Muscle of leg (tissue), 11 donors: ENCODE data around the gene TAX1BP1. TPM values are rescaled to one million over a fixed set of nuclear protein-coding genes. Genes with fewer than 3 reads are reported as not detected.

ENCODE experiments used
- DNase-seq: peaks from one replicate; pipeline ENCODE4 v3.0.0; 2013
- H3K27ac ChIP-seq: one replicate; pipeline ENCODE4 v1.5.1; 2013; ENCODE audit warnings: mild to moderate bottlenecking, low read length, control low read depth
- H3K27me3 ChIP-seq: one replicate; pipeline ENCODE4 v1.6.1; 2013; ENCODE audit warnings: low read length; ENCODE audit not compliant: control insufficient read depth, insufficient read depth
- H3K36me3 ChIP-seq: one replicate; pipeline ENCODE4 v1.6.1; 2013; ENCODE audit warnings: low read length; ENCODE audit not compliant: control insufficient read depth, insufficient read depth
- H3K4me1 ChIP-seq: one replicate; pipeline ENCODE4 v1.6.1; 2013; ENCODE audit warnings: low read length; ENCODE audit not compliant: control insufficient read depth, insufficient read depth
- H3K4me3 ChIP-seq: one replicate; pipeline ENCODE4 v1.5.1; 2013; ENCODE audit warnings: low read length, control low read depth
- H3K9me3 ChIP-seq: replicated peaks from 2 replicates; pipeline ENCODE4 v1.6.1; 2013; ENCODE audit warnings: low read depth, low read length; ENCODE audit not compliant: control insufficient read depth
- WGBS: methylation state at CpG from one replicate; pipeline ENCODE4 v1.1.5; 2013; ENCODE audit warnings: missing lambda C conversion rate; ENCODE audit not compliant: insufficient coverage; 5-methylcytosine and 5-hydroxymethylcytosine counted together
- polyA plus RNA-seq, 8 donors: library from polyadenylated mRNA; unstranded; fragments of 120-200 nt; gene quantifications; one replicate each; pipeline versions ENCODE4 v1.2.1 to v1.2.3, GENCODE V29; 2013; ENCODE audit warnings: inconsistent platforms in 1 of 8, low replicate concordance in 1 of 8; ENCODE audit not compliant: insufficient read length in 8 of 8, insufficient read depth in 1 of 8
- total RNA-seq: library from RNA; stranded (reverse); fragments of 120-200 nt; gene quantifications from one replicate; pipeline ENCODE4 v1.2.4, GENCODE V29; 2013

TAX1BP1 gene
- total and polyA plus RNA-seq, 9 donors: 43.6 to 62.4 (median 55.2) TPM

DNA sequence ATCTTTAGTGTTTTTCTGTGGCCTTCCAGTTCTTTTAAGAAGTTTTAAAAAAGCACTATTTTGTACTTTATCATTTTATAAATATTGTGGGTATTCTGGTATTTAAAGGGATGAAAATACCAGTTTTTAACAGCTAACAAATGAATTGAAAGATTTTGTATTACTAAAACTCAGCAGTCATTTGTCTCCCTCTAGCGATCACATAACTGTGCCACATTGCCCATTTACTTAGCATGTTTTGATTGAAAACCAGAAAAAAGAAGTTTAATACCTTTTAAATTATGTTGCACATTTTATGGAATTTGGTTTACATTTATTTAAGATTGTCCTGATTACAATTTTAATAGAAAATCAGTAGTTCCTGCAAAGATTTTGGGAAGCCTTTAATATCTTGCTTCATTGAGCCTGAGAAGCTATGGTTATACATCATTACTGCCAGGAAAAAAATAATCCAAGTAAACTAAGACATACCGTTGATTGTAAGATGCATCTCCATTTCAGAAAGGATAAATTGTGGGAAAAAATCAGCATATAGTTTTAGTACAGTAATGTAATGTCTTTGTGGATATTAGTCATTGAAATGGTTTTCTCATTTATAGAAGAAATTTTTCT is 34.9 kb downstream of the TAX1BP1 start:
- no peak overlapping the region for H3K27ac ChIP-seq
- DNase-seq: peak; percentile 39

DNA sequence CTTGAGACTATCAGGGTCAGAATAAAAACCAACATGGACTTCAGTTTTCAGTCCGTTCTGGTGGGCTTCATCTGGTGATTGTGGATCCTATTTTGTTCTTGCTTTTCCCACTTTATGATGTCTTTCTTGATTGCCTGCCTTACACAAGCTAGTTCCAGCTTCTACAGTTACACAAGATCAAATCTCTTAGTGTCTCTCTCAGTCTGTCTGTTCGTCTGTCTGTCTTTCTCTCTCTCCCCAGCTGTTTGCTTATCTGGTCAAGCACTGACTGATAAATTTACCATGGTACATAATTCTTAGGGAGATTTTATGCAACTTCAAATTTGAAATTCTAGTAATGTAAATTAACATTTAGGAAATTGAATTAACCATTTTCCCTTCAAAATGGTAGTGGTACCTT is 35.8 kb downstream of the TAX1BP1 start:
- Histone ChIP-seq H3K36me3 (peaks cover 5% of the 10 kb centered on the region), H3K4me3 (no peak overlapping the region), H3K27ac (no peak overlapping the region), H3K4me1 (no peaks in the 10 kb centered on the region), H3K9me3 (no peaks in the 10 kb centered on the region), H3K27me3 (no peaks in the 10 kb centered on the region)
- WGBS: no CpG with 5 or more reads among the region's 2 CpGs
- DNase-seq: no peak

More for the DNA sequence above, 34.9 kb downstream of the TAX1BP1 start:
- WGBS: no CpG with 5 or more reads among the region's 2 CpGs
- no peaks in the 10 kb centered on the region for H3K9me3 ChIP-seq
- no peaks in the 10 kb centered on the region for H3K27me3 ChIP-seq
- no peaks in the 10 kb centered on the region for H3K4me1 ChIP-seq
- peaks cover 5% of the 10 kb centered on the region for H3K36me3 ChIP-seq
- no peak overlapping the region for H3K4me3 ChIP-seq

DNA sequence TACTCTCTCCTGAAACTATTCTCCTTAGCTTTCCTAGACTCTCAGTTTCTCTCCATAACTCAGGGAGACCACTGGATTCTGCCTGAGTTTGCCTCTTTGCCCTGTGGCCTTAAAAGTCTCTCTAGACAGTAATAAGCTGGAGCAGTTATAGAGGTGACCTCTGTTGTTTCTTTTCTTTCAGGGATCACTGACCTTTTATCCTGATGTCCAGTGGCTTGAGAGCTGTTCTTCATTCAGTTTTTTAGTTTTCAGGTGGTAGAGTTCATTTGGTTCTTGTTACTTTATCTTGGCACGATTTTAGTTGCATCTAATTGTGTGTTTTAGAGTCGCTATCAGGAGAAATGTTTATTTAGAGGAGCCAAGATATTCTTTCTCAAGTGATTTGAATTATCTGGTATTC is 37.7 kb downstream of the TAX1BP1 start:
- DNase-seq: no peak

DNA sequence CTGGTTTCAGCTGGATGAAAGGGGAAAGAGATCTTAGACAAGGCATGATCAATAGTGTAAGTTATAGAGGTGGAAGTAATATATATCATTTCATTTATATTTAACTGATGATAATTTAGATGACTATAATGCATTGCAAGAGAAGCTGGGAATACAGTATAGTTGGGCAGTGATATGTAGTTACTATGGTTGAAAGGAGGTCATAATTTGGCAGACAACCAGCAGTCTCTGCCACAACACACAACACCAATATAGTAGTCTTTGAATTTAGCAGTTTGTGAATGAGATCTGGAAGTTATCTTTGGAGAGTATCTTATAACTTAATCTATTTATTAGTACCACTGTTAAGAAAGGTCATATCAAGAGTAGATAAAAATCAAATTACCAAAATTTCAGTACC is 39.9 kb downstream of the TAX1BP1 start:
- no peak overlapping the region for H3K27ac ChIP-seq
- H3K9me3 ChIP-seq: no peaks in the 10 kb centered on the region
- no peaks in the 10 kb centered on the region for H3K27me3 ChIP-seq
- no peaks in the 10 kb centered on the region for H3K36me3 ChIP-seq
- DNase-seq: no peak
- no peak overlapping the region for H3K4me3 ChIP-seq
- H3K4me1 ChIP-seq: no peaks in the 10 kb centered on the region

More for the DNA sequence above, 37.7 kb downstream of the TAX1BP1 start:
- H3K4me1 ChIP-seq: no peaks in the 10 kb centered on the region
- no peak overlapping the region for H3K4me3 ChIP-seq
- H3K27me3 ChIP-seq: no peaks in the 10 kb centered on the region
- H3K36me3 ChIP-seq: no peaks in the 10 kb centered on the region
- 79% methylated on average over 2 of the region's 2 CpGs for WGBS
- H3K27ac ChIP-seq: no peak overlapping the region
- no peaks in the 10 kb centered on the region for H3K9me3 ChIP-seq

GRCh38 chr7:27781188-27781587 is 41.2 kb downstream of the TAX1BP1 start:
- no CpG with 5 or more reads among the region's 2 CpGs for WGBS
- Histone ChIP-seq H3K9me3 (no peaks in the 10 kb centered on the region), H3K4me1 (no peaks in the 10 kb centered on the region), H3K27ac (no peak overlapping the region), H3K4me3 (no peak overlapping the region), H3K27me3 (no peaks in the 10 kb centered on the region), H3K36me3 (peaks cover 4% of the 10 kb centered on the region)
- no peak for DNase-seq

GRCh38 chr7:27782849-27783248 is 42.9 kb downstream of the TAX1BP1 start:
- no peak overlapping the region for H3K4me3 ChIP-seq
- WGBS: no CpG with 5 or more reads among the region's 2 CpGs
- no peak overlapping the region for H3K27ac ChIP-seq
- H3K27me3 ChIP-seq: no peaks in the 10 kb centered on the region
- DNase-seq: peak; percentile 7
- no peaks in the 10 kb centered on the region for H3K9me3 ChIP-seq
- H3K4me1 ChIP-seq: no peaks in the 10 kb centered on the region
- peaks cover 4% of the 10 kb centered on the region for H3K36me3 ChIP-seq

GRCh38 chr7:27784399-27785053 is 44.6 kb downstream of the TAX1BP1 start:
- 58% methylated on average over 2 of the region's 6 CpGs for WGBS

DNA sequence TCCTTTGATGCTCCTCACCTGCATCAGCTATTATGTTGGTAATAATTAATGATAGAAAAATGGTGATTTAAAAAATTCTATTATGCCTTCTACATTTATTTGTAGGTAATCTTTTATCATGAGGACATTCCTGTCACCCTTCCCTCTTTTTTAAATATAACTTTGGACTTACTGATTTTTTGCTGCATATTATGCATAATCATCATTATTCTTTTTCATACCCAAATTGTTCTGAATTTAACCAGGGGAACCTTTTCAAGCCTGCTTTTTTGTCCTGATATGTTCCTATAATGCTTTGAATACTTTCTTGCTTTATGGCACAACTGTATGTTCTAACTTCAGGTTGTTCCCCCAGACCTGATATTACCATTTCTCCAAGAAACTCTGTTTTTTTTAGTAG is 48.5 kb downstream of the TAX1BP1 start:
- no peak for DNase-seq
- Histone ChIP-seq H3K36me3 (peaks cover 8% of the 10 kb centered on the region), H3K27me3 (no peaks in the 10 kb centered on the region), H3K4me3 (no peak overlapping the region), H3K27ac (no peak overlapping the region), H3K4me1 (no peaks in the 10 kb centered on the region), H3K9me3 (no peaks in the 10 kb centered on the region)

More at GRCh38 chr7:27784399-27785053, 44.6 kb downstream of the TAX1BP1 start:
- Histone ChIP-seq H3K9me3 (no peaks in the 10 kb centered on the region), H3K4me3 (no peak overlapping the region), H3K36me3 (peaks cover 4% of the 10 kb centered on the region), H3K4me1 (no peaks in the 10 kb centered on the region), H3K27ac (no peak overlapping the region), H3K27me3 (no peaks in the 10 kb centered on the region)
- DNase-seq: peak; percentile 36

DNA sequence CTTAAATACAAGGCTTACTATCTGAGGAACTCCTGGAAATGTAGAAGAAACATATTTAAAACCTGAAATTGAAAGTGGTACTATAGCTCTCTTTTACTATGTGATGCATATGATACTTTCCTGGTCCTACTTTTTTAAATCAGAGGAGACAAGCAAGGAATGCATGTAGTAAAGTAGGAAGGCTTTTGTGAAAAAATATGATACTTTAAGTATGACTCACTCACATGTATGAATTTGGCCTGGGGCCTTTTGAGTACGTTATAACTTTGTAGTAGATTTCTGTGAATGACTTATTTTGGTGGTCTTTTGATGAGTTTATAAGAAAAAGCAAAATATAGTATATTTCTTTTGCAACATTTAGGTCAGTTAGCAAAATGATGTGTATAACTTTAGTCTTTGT is 53.8 kb downstream of the TAX1BP1 start:
- DNase-seq: no peak
- no peak overlapping the region for H3K4me3 ChIP-seq
- no peaks in the 10 kb centered on the region for H3K9me3 ChIP-seq
- no CpG with 5 or more reads among the region's 1 CpG for WGBS
- peaks cover 6% of the 10 kb centered on the region for H3K36me3 ChIP-seq
- no peaks in the 10 kb centered on the region for H3K4me1 ChIP-seq
- no peak overlapping the region for H3K27ac ChIP-seq
- H3K27me3 ChIP-seq: no peaks in the 10 kb centered on the region

GRCh38 chr7:27795977-27796376 is 56.0 kb downstream of the TAX1BP1 start:
- no peaks in the 10 kb centered on the region for H3K27me3 ChIP-seq
- H3K9me3 ChIP-seq: no peaks in the 10 kb centered on the region
- WGBS: no CpG with 5 or more reads among the region's 1 CpG
- H3K36me3 ChIP-seq: peaks cover 6% of the 10 kb centered on the region
- no peak overlapping the region for H3K4me3 ChIP-seq
- no peaks in the 10 kb centered on the region for H3K4me1 ChIP-seq
- DNase-seq: no peak
- no peak overlapping the region for H3K27ac ChIP-seq
